Measurements from ENCODE around the gene CRYBG3.

CRYBG3 gene

GRCh38 chr3:97949743-97950142, 127.9 kb downstream of the CRYBG3 start:
- DNase-seq, result no peak

- no peak for DNase-seq
Measured at GRCh38 chr3:97950360-97950759, 128.5 kb downstream of the CRYBG3 start.

GRCh38 chr3:97952280-97952679, 130.5 kb downstream of the CRYBG3 start:
- DNase-seq, result no peak

GRCh38 chr3:97952872-97953271, 131.1 kb downstream of the CRYBG3 start:
- no peak for DNase-seq

- DNase-seq, result no peak
Measured at GRCh38 chr3:97954228-97954827, 132.5 kb downstream of the CRYBG3 start.

GRCh38 chr3:97956051-97956450, 134.2 kb downstream of the CRYBG3 start:
- DNase-seq, result no peak

GRCh38 chr3:97957617-97958311, 136.0 kb downstream of the CRYBG3 start:
- DNase-seq, result peak in 1 of 2 experiments; percentile 19

GRCh38 chr3:97958396-97958795, 136.6 kb downstream of the CRYBG3 start:
- no peak for DNase-seq

GRCh38 chr3:97958796-97959195, 137.0 kb downstream of the CRYBG3 start:
- DNase-seq, result no peak

GRCh38 chr3:97959872-97960271, 138.1 kb downstream of the CRYBG3 start:
- peak in 1 of 2 experiments; percentile 45 for DNase-seq

- no peak for DNase-seq
Measured at GRCh38 chr3:97960551-97960950, 138.7 kb downstream of the CRYBG3 start.

- DNase-seq, result no peak
Measured at GRCh38 chr3:97960993-97961766, 139.4 kb downstream of the CRYBG3 start.

GRCh38 chr3:97967966-97968365, 146.2 kb downstream of the CRYBG3 start:
- DNase-seq, result peak; percentile 41 to 54

- DNase-seq, result no peak
Measured at GRCh38 chr3:97968376-97968775, 146.6 kb downstream of the CRYBG3 start.

GRCh38 chr3:97969541-97969940, 147.7 kb downstream of the CRYBG3 start:
- no peak for DNase-seq

GRCh38 chr3:97970156-97970555, 148.3 kb downstream of the CRYBG3 start:
- DNase-seq, result no peak

GRCh38 chr3:97970956-97971620, 149.3 kb downstream of the CRYBG3 start:
- DNase-seq, result peak in 1 of 2 experiments; percentile 37

GRCh38 chr3:97971679-97972567, 150.1 kb downstream of the CRYBG3 start, which contains the start of gene RIOX2:
RIOX2 (minus strand) TSS chr3:97972431; CDS start chr3:97967593, 4,838 bp downstream.
- peak; percentile 68 to 81 for DNase-seq

GRCh38 chr3:97972976-97973375, 151.2 kb downstream of the CRYBG3 start:
- DNase-seq, result no peak

- DNase-seq, result no peak
Measured at GRCh38 chr3:97974996-97975395, 153.2 kb downstream of the CRYBG3 start.

GRCh38 chr3:97975466-97975865, 153.7 kb downstream of the CRYBG3 start:
- no peak for DNase-seq

GRCh38 chr3:97979610-97980009, 157.8 kb downstream of the CRYBG3 start:
- no peak for DNase-seq

Data from NCI-H2081 (cell line).